Measurements from ENCODE around the gene NFAM1.

The NFAM1 gene

DNA sequence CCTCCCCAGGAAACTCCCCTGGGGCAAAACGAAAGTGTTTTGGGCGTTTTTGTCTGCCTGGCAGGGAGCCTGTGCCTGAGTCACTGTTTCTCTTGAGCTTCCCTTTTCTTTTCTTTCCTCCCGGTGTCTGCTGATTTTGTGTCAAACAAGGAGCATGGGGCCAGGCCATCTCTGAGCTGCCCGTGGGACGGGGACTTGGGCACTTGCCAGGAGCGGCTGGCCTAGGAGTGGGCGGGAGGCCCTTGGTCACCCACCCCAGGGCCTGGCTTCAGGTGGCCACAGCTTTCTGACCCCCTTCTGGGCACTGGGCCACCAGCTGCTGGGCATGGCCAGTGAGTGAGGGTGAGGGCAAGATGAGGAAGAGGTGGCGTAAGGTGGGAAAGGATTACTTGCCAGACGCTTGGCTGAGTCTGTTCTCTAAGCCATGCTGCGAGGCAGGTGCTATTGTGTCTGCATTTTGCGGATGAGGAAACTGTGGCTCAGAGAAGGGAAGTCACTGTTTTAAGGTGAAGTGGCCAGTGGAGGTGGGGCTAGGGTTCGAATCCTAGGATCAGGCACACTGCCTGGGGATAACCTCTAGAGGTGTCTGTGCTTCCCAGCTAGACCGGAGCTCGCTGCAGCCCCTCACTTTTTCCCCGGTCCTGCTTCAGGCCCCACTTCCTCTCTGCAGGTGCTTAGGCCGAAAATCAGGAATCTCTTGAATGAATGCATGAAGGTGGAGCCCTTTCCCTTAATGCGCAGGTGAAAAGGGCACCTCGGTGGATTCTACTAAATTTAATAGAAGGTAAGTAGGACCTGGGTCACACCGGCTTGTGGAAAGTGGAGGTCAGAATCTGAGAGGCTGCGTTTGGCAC is 7.8 kb upstream of the NFAM1 start:
- DNase-seq, result peak; percentile 64

DNA sequence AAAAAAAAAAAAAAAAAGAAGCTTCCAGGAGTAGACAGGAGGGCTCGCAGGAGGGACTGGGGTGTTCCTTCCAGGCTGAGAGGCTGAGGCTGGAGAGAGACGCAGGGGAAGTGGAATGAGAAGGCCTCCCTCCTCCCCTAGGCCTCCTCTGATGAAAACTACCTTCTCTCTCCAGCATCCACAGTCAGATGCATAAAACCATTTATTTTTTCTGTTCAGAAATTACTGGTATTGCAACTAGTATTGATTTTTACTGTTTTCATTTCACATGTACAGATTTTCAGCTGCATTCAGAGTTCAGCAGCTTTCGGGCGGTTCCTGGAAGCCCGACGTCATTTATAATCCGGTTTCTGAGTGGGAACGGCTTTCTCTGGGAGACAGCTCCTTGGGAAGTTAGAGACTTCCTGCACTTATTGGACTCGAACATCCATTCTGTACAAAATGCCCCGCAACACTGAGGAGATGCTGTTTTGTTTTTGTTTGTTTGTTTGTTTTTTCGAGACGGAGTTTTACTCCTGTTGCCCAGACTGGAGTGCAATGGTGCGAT is 6.9 kb upstream of the NFAM1 start:
- DNase-seq, result no peak

DNA sequence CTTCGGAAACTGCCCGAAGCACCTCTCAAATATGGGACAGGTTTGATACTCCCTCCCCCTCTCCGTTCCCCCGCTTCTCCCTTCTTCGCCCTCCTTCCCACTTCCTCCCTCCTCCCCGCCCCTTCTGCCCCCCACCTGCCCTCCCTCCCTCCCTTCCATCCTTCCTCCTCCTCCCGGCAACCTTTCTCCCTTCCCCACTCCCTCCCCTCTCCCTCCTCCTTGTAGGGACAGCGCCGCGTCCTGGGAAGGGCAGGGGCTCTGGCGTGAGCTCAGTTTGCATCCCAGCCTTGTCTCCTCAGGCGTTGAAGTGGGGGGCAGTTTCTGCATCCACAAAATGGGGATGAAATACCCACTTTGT is 6.1 kb upstream of the NFAM1 start:
- no peak for DNase-seq

DNA sequence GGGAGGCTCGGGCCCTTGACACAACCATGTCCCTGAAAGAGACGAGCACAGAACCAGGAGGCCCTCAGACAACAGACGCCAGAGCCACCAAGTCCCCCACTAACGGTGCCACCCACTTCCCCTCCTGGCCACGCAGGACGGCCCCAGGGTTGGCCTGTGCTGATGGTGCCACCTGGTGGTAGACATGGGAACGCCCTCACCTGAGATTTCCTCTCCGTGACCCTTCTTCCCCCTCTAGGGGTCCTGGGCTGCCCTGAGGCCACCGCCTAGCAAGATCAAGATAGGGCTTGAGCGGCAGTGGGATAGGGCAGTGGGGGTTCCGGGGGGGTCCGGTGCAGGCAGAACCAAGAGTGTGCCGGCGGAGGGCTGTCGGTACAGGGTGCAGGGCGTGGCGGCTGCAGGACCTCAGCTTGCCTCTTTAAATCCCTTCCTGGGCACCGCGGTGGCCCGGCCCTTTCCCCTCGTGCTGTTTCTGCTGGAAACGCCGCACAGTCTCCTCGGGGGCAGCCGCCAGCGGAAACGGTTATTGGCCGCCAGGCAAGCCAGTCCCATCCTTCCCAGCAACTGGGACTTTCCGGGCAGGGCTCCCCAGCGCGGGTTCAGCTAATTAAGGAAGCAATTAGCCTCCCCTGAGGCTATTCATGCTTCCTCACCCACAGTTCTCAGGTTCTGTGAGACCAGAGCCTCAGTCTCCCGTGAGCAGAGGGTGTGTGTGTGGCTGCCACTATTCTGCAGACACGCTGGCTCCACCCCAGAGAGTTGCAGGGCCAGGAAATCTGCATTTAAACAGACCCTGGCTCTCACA is 5.5 kb upstream of the NFAM1 start:
- DNase-seq, result peak; percentile 85

DNA sequence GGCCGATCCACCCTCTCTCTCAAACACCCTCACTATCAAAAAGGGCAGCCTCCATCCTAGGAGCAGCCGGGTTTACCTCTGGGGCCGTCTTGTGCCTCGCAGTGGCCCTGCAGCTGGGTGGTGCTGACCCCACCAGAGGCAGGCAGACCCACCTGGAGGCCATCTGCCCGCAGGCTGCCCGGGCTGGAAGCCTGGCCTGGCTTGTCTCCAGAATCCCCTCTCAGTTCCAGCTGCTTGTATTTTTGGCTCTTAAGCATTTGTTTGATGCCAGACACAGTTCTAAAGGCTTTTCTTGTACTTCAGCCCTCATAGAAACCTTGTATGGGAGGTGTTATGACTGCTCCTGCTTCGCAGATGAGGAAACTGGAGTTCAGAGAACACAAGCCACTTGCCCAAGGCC is 4.2 kb upstream of the NFAM1 start:
- no peak for DNase-seq

DNA sequence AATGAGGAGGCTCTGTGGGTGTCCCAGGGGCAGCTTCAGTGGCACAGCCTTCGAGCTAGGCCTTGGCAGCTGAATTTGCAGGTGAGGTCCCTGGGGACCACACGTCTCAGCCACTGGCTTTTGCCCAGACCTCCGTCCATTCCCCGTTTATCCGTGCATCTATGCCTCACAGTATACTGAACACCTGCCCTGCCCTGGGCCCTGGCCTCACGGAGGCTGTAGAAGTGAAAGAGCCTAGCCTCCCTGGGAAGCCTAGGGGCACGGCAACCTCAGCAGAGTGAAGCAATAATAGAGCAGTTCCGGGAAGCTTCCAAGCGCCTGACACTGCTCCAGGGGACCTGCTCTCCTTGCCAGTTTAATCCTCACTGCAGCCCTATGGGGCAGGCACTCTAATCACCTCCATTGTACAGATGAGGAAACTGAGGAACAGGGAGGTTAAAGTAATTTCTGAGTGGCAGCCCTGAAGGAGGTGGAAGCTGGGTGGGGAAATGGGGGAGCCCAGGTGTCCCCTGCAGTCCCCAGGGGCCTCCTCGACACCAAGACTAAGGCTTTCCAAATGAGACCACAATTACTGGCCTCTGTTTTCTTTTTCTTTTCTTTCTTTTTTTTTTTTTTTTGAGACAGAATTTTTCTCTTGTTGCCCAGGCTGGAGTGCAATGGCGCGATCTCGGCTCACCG is 2.7 kb upstream of the NFAM1 start:
- no peak for DNase-seq

DNA sequence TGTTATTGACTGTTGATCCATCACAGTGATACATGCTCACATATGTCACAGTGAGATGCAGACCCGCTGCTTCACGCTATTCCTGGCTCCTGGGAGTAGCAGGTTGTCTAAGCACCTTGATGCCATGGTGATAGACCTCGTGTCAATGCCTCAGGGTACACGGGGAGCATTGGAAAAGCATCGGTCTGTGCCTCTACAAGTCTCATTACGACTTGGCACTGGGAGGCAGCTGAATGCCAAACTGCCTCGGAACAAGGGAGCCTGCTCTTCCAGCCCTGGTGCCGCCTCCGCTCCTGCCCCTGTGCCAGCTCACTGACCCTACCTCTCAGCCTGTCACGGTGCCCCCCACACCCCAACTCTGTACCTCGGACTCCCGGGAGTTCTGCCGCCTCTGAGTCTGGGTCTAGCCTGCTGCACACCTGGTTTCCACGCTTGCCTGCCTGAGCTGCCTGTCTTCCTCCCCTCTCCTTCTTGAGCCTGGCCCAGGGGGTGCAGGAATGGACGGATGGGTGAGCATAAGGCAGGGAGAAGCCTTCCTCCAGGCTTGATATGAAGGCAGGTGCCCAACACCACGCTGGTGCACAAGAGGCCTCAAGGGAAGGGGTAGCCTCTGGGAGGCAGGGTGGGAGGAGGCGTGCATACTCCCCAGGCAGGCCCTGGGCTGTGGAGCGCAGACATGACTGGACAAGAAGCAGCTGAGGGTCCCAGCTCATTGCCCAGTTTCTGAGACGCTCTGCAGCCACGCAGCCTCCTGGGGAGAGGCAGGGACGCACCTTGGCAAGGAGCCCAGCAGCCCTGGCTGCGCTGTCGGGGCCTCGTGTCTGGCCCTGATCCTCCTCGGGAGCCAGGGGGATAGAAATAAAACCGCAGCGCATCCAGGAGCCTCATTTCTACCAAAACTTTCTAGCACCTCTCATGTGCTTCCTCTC is 1.8 kb upstream of the NFAM1 start:
- no peak for DNase-seq

DNA sequence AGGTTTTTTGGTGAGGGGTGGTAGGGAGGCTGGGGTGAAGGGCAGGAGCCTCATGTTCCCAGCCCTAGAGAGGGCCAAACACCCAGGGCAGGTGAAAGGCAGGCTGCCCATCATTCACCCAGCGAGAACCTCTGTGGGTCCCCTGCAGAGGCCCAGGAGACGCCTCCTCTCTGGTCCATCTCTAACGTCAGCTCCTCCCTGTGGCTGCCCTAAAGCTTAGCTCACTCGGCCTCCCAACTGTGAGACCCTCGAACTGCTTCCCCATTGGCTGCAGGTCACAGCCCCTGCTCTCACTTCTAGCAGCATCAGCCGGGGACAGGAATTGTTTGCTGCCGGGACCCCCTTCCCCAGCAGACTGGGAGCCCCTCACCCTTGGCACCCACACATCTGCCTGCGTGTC is 615 bp upstream of the NFAM1 start:
- DNase-seq, result no peak

DNA sequence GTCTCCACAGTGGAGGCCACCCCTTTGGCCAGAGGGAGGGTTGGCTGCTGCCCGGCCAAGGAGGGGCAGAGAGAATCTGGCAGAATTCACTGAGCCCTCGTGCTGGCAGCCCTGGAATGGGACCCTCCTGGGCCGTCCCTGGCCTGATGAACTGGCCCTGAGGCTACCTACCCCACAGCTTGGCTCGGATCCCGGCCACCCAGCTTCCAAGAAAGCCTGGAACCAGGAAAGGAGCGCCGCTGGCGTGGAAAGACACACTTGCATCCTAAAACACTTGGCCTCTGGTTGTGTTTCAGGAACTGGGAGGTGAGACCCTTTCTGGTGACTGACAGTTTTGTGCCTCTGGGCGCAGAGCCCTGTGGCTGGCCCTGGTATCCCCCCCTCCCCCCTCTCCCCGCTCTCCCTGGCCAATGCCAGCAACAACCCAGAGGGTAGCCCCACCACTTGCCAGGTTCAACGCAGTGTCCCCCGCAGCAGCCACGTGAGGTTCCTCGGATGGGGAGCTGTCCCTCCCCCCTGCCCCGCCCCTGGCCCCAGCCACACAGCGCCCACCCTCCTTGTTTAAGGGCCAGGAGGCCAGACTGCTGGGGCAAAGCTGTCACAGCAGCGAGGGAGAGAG is 693 bp downstream of the NFAM1 start:
- DNase-seq, result no peak

DNA sequence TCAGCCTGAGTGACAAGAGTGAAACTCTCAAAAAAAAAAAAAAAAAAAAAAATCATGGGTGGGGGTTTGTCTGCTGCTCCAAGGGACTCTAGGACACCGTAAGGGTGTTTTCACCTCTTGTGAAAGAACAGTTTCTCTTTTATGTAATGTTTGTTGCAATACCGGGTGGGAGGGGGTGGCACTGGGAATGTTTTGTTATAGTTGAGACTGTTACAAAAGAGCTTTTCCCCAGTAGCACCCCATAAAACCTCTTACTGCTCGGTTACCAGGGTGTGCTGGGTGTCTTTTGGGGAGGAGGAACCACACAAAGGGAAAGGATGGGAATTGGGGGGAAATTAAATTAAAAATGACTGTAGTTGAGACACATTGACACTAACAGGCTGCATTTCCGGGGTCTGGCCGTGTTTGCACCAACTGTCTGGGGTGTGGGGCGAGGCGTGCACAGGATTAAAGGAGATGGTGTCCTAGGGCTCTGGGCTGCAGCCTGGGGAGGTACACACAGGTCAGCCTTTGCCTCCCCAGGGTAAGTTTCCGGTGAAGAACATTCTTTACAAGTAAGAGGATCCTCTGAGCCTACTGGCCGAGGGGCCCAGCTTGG is 1.6 kb downstream of the NFAM1 start:
- peak; percentile 32 for DNase-seq

DNA sequence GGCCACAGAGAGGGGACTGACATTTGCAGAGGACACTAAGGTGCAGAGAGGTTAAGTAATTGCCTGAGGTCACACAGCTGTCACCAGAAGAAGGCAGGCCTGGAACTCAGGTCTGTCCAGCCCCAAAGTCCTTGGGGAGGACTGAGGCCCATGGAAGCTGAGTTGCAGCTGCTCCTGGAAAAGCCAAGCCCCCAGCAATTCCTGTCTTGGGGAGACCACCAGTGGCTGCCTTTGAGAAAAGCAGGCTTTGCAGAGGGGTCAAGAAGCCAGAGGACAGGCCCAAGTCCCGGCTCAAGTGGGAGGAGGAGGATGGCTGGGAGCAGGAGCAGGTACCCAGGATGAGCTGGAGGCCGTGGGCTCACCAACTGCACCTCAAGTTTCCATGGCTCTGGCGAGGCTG is 3.4 kb downstream of the NFAM1 start:
- DNase-seq, result no peak

DNA sequence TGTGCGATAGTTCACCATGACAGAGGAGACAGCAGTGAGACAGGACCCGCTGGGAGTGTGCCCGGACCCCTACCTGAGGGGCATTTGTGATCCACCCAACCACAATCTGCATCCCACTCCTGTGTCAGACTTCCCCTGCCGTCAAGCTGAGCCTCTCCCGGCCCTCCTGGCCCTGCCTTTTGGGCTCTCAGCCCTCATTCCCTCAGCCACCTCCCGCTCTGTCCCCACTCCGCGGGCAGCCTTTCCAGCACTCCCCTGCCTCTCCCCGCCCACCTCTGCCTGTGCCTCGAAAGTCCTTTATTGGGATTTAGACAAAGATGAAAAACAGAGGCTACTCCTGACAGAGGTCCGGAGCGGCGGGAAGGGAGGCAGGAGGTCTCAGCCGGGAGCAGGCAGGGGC is 4.2 kb downstream of the NFAM1 start:
- no peak for DNase-seq

DNA sequence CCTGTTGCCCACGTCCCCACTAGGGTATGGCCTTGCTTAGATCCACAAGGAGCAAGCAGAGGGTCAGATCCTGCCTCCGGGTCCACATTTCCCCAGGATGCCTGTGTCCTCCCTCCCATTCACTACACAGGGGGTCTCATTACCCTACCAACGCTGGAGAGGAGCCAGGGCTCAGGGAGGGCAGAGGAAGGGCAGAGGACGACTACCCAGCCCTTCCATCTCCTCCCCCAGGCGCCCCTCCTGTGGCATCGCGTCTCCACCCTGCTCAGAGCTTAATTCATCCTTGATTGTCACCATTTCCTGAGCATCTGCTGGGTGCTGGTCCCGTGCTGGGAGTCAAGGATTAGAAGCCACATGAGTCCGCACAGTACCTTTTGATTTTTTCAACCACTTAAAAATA is 5.0 kb downstream of the NFAM1 start:
- DNase-seq, result no peak

DNA sequence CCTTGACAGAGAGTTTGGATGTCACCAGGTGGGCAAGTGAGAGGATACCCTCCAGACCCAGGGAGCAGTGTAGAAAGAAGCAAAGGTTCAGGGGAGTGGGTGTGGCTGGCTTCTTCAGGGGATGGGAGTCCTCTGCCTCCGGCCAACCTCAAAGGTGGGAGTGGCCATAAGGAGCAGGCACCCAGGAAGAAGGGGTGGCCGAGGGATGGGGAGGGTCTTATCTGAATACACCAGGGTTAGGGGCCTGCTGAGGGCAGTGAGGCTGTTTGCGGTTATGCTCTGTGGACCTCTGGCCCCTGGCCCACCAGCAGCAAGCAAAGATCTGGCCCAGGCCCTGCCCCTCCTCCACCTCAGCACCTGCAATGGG is 6.2 kb downstream of the NFAM1 start:
- no peak for DNase-seq

DNA sequence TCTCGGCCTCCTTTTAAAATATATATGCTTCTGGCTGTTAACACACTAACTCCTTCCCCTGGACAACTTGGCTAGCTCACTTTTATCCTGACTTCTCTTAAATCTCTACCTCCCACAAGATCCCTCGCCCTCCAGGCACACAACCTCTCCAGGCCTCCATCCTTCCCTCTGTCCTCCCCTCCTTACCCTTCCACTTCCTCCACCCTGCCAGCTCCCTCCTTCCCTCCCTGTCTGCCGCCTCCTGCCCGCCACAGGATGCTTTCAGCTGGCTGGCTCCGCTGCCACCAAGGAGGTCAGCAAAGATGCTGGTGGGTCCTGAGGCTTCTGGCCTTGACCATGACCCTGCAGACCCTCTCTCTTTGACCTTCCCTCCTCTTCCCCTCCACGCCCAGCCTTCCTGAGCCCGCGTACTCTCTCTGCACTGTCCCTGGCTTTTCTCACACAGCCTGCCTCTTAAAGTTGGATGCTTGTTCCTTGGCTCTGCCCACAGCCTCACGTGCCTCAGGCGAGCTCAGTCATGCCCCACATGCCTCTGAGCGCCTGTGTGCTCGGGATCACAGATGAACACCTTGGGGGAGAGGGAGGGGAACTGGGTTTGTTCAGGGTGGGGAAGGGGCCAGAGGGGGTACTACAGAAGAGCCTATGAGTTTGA is 6.7 kb downstream of the NFAM1 start:
- no peak for DNase-seq

DNA sequence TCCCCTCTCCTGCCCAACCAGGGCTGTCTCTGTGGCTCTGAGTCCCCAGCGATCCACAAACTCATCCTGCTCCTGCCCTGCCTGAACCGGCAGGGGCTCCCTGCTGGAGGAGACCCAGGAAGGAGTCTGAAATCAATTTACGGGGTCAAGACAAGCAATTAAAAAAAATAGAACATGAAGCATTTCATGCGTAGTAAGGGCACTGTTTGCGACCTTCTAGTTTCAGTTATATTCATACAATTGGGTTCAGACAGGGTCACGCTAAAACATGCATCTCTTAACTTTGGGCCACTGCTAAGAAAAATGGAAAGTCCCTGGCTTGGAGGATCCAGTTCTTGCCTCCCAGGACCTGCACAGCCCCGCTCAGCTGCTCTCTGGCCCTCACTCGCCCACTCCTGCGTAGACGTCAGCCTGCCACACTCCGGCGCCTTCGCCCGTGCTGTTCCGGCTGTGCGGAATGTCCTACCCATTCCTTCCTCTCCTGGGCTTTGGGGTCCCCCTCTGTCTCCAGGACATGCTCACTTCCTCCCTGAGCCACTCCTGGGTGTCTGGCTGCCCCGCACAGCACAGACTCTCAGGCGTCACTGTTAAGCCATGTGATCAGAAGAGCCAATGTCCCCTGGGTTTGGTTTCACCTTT is 12.8 kb downstream of the NFAM1 start:
- no peak for DNase-seq

DNA sequence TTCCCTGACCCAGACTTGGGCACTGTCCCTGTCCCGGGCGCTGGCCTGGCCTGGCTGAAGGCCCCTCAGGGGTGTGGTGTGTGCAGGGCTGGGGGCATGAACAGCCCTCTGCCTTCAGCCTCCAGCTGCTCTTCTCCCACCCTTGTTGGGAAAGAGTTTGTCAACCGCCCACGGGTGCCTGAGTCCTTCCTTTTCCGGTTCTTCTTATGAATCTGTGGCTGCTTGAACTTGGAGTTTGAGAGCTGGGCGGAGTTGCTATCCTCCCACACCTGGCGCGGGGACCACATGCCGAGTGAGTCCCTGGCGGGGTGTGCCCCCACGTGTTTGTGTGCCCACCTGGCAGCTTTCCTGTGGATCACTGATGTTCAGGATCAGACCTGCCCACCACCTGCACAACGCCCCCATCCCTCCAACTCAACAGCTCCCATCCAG is 13.4 kb downstream of the NFAM1 start:
- DNase-seq, result no peak

DNA sequence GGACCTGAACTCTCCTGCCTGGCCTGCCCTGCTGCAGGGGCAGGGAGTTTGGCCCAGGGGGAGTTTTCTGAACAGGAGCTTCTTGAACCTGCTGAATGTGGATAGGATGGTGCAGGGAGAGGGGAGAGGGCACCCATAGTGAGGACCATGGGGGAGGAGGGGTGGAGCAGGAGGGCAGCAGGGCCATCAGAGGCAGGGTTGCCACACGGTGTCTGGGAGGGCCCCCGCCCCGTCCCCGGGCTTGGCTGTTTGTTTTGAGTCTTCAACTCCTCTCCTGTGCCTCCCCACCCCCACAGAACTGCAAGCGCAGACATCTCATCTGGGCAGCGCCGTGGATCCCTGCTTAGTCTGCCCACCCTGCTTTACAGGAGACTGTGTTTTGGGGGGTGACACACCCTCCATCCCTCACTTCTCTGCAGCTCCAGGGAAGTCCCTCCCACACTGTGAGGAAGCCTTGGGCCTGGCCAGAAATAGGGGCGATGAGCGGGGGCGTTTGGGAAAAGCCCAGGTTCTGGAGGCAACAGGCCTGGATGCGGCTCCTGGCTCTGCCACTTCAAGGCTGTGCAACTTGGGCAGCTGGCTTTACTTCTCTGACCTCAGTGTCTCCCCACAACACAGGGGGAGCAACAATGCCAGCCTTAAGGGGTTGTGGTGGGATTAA is 14.4 kb downstream of the NFAM1 start:
- no peak for DNase-seq

DNA sequence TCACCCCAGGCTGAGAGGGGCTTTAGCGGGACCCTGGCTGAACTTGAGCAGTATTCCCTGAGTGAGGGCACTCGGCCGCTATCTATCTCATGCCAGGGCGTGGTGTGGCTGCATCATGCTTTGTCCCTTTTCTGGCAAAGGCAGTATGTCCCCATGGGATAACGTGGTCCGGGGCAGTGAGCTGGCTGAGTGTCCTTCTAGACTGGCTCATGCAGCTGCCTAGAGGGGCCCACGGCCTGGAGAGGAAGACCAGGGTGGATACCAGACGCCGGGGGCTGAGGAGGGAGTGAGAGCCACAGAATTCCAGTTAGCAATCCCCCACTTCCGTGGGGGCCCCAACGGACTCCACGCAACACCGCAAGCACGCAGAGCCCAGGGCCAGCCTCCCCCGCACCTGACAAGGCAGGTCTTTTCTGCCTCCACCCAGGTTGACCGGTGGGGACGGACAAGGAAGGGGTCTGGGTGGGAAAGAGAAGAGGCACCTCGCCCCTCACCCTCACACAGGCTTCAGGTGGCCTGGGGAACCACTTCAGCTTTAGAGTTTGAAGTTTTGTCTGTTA is 15.5 kb downstream of the NFAM1 start:
- DNase-seq, result no peak
